A673 (cell line): ENCODE results near the gene KDM4B. TPM values are rescaled to one million over a fixed set of nuclear protein-coding genes. Genes with fewer than 3 reads are reported as not detected.

ENCODE experiments used
- BruUV-seq: library from RNA; stranded (reverse); fragments of 400-500 nt; replicated peaks from 2 replicates; lab custom pipeline; 2021; lab: Mats Ljungman, UMichigan
- CTCF ChIA-PET: fragments of 300-600 bp; sonication (Branson Sonifier 250); formaldehyde crosslinking; loops from one replicate; lab custom pipeline; 2022; ENCODE audit warnings: antibody characterized with exemption; lab: Charles Lee
- POLR2A ChIA-PET: fragments of 300-600 bp; sonication (Branson Sonifier 250); formaldehyde crosslinking; loops from one replicate; lab custom pipeline; 2022; ENCODE audit warnings: antibody characterized with exemption; ENCODE audit not compliant: low non-redundant PET; lab: Charles Lee
- DNase-seq: peaks from one replicate; pipeline ENCODE4 v3.0.0-alpha.2; 2015; ENCODE audit warnings: low spot score
- H3K27ac ChIP-seq: fragments of 200-600 bp; sonication (generic); 2 replicates; pipeline ENCODE4 v1.5.1; 2016; ENCODE audit warnings: mixed run types, low read depth, mild to moderate bottlenecking, mixed read lengths, antibody characterized with exemption, low read length; ENCODE audit not compliant: poor library complexity, severe bottlenecking
- H3K27me3 ChIP-seq: fragments of 200-600 bp; sonication (generic); replicated peaks from 2 replicates; pipeline ENCODE4 v1.6.1; 2017; ENCODE audit warnings: mixed run types, low read depth, mild to moderate bottlenecking, mixed read lengths, antibody characterized with exemption, low read length; ENCODE audit not compliant: insufficient read depth, poor library complexity
- H3K36me3 ChIP-seq: fragments of 200-600 bp; sonication (generic); 2 replicates; pipeline ENCODE4 v1.6.1; 2016; ENCODE audit warnings: mixed run types, mild to moderate bottlenecking, mixed read lengths, antibody characterized with exemption, low read length; ENCODE audit not compliant: insufficient read depth, poor library complexity, severe bottlenecking
- H3K4me1 ChIP-seq: fragments of 200-600 bp; sonication (generic); 2 replicates; pipeline ENCODE4 v1.6.1; 2017; ENCODE audit warnings: mixed run types, mild to moderate bottlenecking, mixed read lengths, antibody characterized with exemption, low read length; ENCODE audit not compliant: insufficient read depth, poor library complexity, severe bottlenecking
- H3K4me3 ChIP-seq: fragments of 200-600 bp; sonication (generic); 2 replicates; pipeline ENCODE4 v1.5.1; 2016; ENCODE audit warnings: low read depth, mixed run types, mild to moderate bottlenecking, mixed read lengths, low read length; ENCODE audit not compliant: poor library complexity, severe bottlenecking
- H3K9me3 ChIP-seq: fragments of 200-600 bp; sonication (generic); 2 replicates; pipeline ENCODE4 v1.6.1; 2016; ENCODE audit warnings: mixed run types, low read depth, mild to moderate bottlenecking, mixed read lengths, antibody characterized with exemption, low read length; ENCODE audit not compliant: poor library complexity, severe bottlenecking
- CTCF ChIP-seq: fragments of 300-800, 200-600 bp; sonication (generic); conservative IDR thresholded peaks from 2 replicates; pipeline ENCODE4 v1.5.1; 2017; ENCODE audit warnings: low read depth, mild to moderate bottlenecking, antibody characterized with exemption, low read length, moderate library complexity, mixed read lengths
- EZH2 ChIP-seq: fragments of 200-600 bp; sonication (generic); IDR thresholded peaks from 2 replicates; pipeline ENCODE4 v1.6.1; 2017; ENCODE audit warnings: borderline replicate concordance, low read depth, mild to moderate bottlenecking, mixed read lengths, antibody characterized with exemption, low read length; ENCODE audit not compliant: poor library complexity, severe bottlenecking
- intact Hi-C: fragments of 100-400 bp; cut with micrococcal nuclease; formaldehyde crosslinking; loops from one replicate; pipeline ENCODE4 v1.10.0; 2022; ENCODE audit not compliant: unreplicated experiment
- total RNA-seq: library from RNA; stranded (reverse); gene quantifications from 2 replicates; pipeline ENCODE4 v1.2.3, GENCODE V29; 2021

The KDM4B gene
- total RNA-seq, 1 experiment from 2014 or later: 30.0 TPM

GRCh38 chr19:5093297-5093928 is 124.5 kb downstream of the KDM4B start:
- ChIA-PET POLR2A (no interaction called here), CTCF (no interaction called here)
- H3K27me3 ChIP-seq: no peaks in the 10 kb centered on the region
- intact Hi-C loops: no loop called here
- no TSS peak for BruUV-seq
- H3K9me3 ChIP-seq: no peaks in the 10 kb centered on the region
- peak; percentile 84 for DNase-seq
- H3K4me3 ChIP-seq: no peak overlapping the region
- TF ChIP-seq CTCF (no peak), EZH2 (no peak)
- H3K4me1 ChIP-seq: peaks cover 84% of the 10 kb centered on the region
- peaks cover 2% of the 10 kb centered on the region for H3K36me3 ChIP-seq
- peak overlapping the region; percentile 100 for H3K27ac ChIP-seq

GRCh38 chr19:5093948-5094718 is 125.2 kb downstream of the KDM4B start:
- TF ChIP-seq EZH2 (no peak), CTCF (no peak)
- H3K27ac ChIP-seq: peak overlapping the region; percentile 100
- ChIA-PET POLR2A (no interaction called here), CTCF (no interaction called here)
- BruUV-seq: no TSS peak
- no peak for DNase-seq
- H3K4me1 ChIP-seq: peaks cover 84% of the 10 kb centered on the region
- no peak overlapping the region for H3K4me3 ChIP-seq
- intact Hi-C loops: no loop called here
- peaks cover 9% of the 10 kb centered on the region for H3K36me3 ChIP-seq
- H3K9me3 ChIP-seq: peaks cover 6% of the 10 kb centered on the region
- H3K27me3 ChIP-seq: no peaks in the 10 kb centered on the region

GRCh38 chr19:5094768-5095567 is 126.1 kb downstream of the KDM4B start:
- peak overlapping the region; percentile 100 for H3K27ac ChIP-seq
- CTCF ChIA-PET: interaction anchor here (0.6 to 1.4 kb wide), 2 partner anchors 46 to 694 kb away, joined by 4 to 11 read pairs; no protein-coding TSS in a partner anchor

More at GRCh38 chr19:5094768-5095567, 126.1 kb downstream of the KDM4B start:
- POLR2A ChIA-PET: interaction anchor here (0.6 to 0.7 kb wide), 2 partner anchors 251 to 310 kb away, joined by 8 to 14 read pairs; no protein-coding TSS in a partner anchor
- Histone ChIP-seq H3K36me3 (peaks cover 15% of the 10 kb centered on the region), H3K4me1 (peaks cover 79% of the 10 kb centered on the region), H3K27me3 (no peaks in the 10 kb centered on the region), H3K4me3 (no peak overlapping the region), H3K9me3 (peaks cover 15% of the 10 kb centered on the region)
- DNase-seq: peak; percentile 38
- BruUV-seq: no TSS peak
- intact Hi-C loops: no loop called here
- TF ChIP-seq CTCF (no peak), EZH2 (no peak)
